Spleen (tissue), 11 donors: ENCODE measurements around the gene KIT. TPM values are rescaled to one million over a fixed set of nuclear protein-coding genes. Genes with fewer than 3 reads are reported as not detected.

Experiments
- DNase-seq: peaks from one replicate; pipeline ENCODE4 v3.0.0-alpha.2; 2020
- H3K27ac ChIP-seq, 8 donors: fragments of 200-600 bp; sonication (generic) in 7 of 8; 1 replicate in 4 of 8; 2 replicates in 4 of 8; pipeline versions ENCODE4 v1.5.0 to v1.8.0; 2016 to 2021; ENCODE audit warnings: inconsistent platforms in 4 of 8, mild to moderate bottlenecking in 4 of 8, moderate library complexity in 1 of 8
- H3K27me3 ChIP-seq, 7 donors: fragments of 200-600 bp; sonication (generic) in 6 of 7; replicated peaks in 1 of 7; 1 replicate in 4 of 7; 2 replicates in 3 of 7; pipeline versions ENCODE4 v1.5.0 to v1.8.0; 2016 to 2021; ENCODE audit warnings: inconsistent platforms in 3 of 7, mild to moderate bottlenecking in 1 of 7
- H3K36me3 ChIP-seq, 6 donors: fragments of 200-600 bp; sonication (generic) in 5 of 6; 1 replicate in 4 of 6; 2 replicates in 2 of 6; pipeline versions ENCODE4 v1.5.0 to v1.8.0; 2016 to 2021; ENCODE audit warnings: inconsistent platforms in 2 of 6
- H3K4me1 ChIP-seq, 6 donors: fragments of 200-600 bp; sonication (generic) in 5 of 6; 1 replicate in 3 of 6; 2 replicates in 3 of 6; pipeline versions ENCODE4 v1.5.0 to v1.8.0; 2016 to 2021; ENCODE audit warnings: inconsistent platforms in 3 of 6
- H3K4me3 ChIP-seq, 8 donors: fragments of 200-600 bp; sonication (generic) in 7 of 8; 1 replicate in 4 of 8; 2 replicates in 4 of 8; pipeline versions ENCODE4 v1.5.0 to v1.8.0; 2016 to 2021; ENCODE audit warnings: inconsistent platforms in 4 of 8, mild to moderate bottlenecking in 4 of 8, moderate library complexity in 2 of 8
- H3K9me3 ChIP-seq, 8 donors: fragments of 200-600 bp; sonication (generic) in 7 of 8; 1 replicate in 4 of 8; 2 replicates in 4 of 8; pipeline versions ENCODE4 v1.5.0 to v1.8.0; 2016 to 2021; ENCODE audit warnings: inconsistent platforms in 4 of 8
- POLR2A ChIP-seq, 3 donors: fragments of 450-650 bp; IDR thresholded peaks; one replicate each; pipeline ENCODE4 v1.5.1; 2017; ENCODE audit warnings: antibody characterized with exemption in 3 of 3, mild to moderate bottlenecking in 1 of 3
- POLR2AphosphoS5 ChIP-seq, 3 donors: sonication (generic); formaldehyde crosslinking; IDR thresholded peaks; one replicate each; pipeline ENCODE4 v1.5.1; 2017; ENCODE audit warnings: antibody characterized with exemption in 3 of 3
- WGBS, 5 donors: extraction: QIAGEN DNeasy Blood & Tissue Kit in 3 of 5; methylation state at CpG; one replicate each; pipeline versions ENCODE4 v1.1.5 to v1.1.7; 2013 to 2018; 5-methylcytosine and 5-hydroxymethylcytosine counted together
- intact Hi-C: fragments of 100-400 bp; cut with DNase I; formaldehyde crosslinking; loops from one replicate; pipeline ENCODE4 v1.15.0; 2023; ENCODE audit warnings: low total_unique reads
- polyA plus RNA-seq, 3 donors: library from polyadenylated mRNA; stranded (reverse); fragments of 200-250 nt; gene quantifications; one replicate each; pipeline ENCODE4 v1.2.1, GENCODE V29; 2013
- total RNA-seq, 7 donors: library from RNA; depleted of rRNA in 3 of 7; stranded (reverse); fragments of >200 nt in 3 of 7; fragmentation: NEBNext Ultra II Directional in 4 of 7; extraction: Animal tissue kit (Norgen Biotek cat#: 25700) in 4 of 7; gene quantifications; one replicate each; pipeline versions ENCODE4 v1.1.0 to v1.2.1, GENCODE V29; 2016 to 2021
- TF ChIP-seq, protein P1 (sequence below), 11 experiments: fragments of 200-600 bp in 7 of 11; fragments of 450-650 bp in 4 of 11; sonication (generic) in 4 of 11; IDR thresholded peaks in 8 of 11; conservative IDR thresholded peaks in 3 of 11; 1 replicate in 7 of 11; 2 replicates in 4 of 11; pipeline versions ENCODE4 v1.4.0 to v1.8.0; 2016 to 2021; ENCODE audit warnings: antibody characterized with exemption in 11 of 11, inconsistent platforms in 4 of 11, mild to moderate bottlenecking in 1 of 11
- donor health status: healthy with polysubstance abuse.
- donor health status: DM: no; HTN: no; CAD: no; lungs with moderate emphysema.
- donor health status: DM: no; HTN: no; CAD: no.
- donor health status: Bipolar disorder and iron deficiency.
- donor health status: healthy.
- donor health status: DM: no; HTN: no; CAD: no.
- donor health status: DM: yes; HTN: yes; CAD: no.

The KIT gene
- total and polyA plus RNA-seq, 10 donors: 0.24 to 16.8 (median 3.2) TPM

DNA sequence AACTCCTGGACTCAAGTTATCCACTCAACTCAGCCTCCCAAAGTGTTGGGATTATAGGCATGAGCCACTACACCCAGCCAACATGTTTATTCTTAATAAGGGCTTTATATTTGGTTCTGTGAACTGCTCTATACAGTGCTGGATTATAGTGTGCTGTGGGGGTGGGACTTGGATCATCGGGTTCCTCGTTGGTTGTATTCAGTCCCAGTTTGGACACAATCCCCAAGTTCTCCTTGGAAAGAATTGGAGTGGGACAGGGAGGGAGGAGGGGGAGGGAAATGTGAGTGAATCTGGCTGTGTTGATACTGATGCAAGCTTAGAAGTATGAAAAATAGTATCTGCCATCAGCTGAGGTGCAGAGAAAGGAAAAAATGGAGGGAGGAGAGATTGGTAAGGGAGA lies 121.3 kb downstream of the KIT start:
- Histone ChIP-seq H3K4me1 (peaks cover 0 to 5% (median 2%) of the 10 kb centered on the region in 6 donors), H3K4me3 (no peak overlapping the region), H3K27ac (no peak overlapping the region), H3K36me3 (no peaks in the 10 kb centered on the region), H3K27me3 (no peaks in the 10 kb centered on the region), H3K9me3 (no peaks in the 10 kb centered on the region)
- no peak for DNase-seq
- intact Hi-C loops: no loop called here
- TF ChIP-seq, protein P1, sequence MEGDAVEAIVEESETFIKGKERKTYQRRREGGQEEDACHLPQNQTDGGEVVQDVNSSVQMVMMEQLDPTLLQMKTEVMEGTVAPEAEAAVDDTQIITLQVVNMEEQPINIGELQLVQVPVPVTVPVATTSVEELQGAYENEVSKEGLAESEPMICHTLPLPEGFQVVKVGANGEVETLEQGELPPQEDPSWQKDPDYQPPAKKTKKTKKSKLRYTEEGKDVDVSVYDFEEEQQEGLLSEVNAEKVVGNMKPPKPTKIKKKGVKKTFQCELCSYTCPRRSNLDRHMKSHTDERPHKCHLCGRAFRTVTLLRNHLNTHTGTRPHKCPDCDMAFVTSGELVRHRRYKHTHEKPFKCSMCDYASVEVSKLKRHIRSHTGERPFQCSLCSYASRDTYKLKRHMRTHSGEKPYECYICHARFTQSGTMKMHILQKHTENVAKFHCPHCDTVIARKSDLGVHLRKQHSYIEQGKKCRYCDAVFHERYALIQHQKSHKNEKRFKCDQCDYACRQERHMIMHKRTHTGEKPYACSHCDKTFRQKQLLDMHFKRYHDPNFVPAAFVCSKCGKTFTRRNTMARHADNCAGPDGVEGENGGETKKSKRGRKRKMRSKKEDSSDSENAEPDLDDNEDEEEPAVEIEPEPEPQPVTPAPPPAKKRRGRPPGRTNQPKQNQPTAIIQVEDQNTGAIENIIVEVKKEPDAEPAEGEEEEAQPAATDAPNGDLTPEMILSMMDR (IDR thresholded peaks at IDR 0.05 in 8 of 11, conservative IDR thresholded peaks at IDR 0.05 in 3 of 11): no peak
- TF ChIP-seq POLR2AphosphoS5 (IDR thresholded peaks at IDR 0.05) (no peak), POLR2A (IDR thresholded peaks at IDR 0.05) (no peak)
- WGBS, 5 donors: 74 to 84% (median 83%) methylated on average over 2 of the region's 2 CpGs

DNA sequence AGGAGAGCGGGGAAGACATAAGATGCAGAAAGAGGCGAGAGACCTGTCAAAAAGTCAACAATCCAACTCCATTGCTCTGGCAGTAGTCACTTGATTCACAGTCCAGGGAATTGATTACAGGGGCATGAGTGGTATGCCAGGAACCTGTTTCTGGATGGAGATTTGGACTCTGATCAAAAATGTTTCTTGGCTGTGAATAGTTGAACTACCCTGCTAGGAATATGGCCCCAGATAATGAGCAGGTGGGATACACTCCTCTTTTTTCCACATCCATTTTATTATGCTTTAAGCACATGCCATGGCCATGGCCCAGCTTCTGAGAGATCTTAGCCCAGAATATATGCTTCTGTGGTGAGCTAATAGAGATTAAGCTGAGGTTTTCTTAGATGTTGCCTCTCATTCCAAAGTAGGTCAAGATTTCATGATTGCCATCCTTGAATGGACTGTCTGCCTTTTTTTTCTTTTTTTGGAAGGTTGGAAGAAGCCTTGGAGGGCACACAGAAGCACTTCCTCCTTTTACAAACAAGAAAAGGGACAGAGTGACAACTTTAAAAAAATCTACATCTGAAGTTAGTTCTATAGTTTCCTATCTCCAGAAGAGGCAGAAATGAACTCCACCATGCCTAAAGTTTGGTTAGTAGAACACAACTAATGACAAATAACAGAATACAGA lies 121.9 kb downstream of the KIT start:
- DNase-seq: no peak
- H3K9me3 ChIP-seq: no peaks in the 10 kb centered on the region
- peaks cover 0 to 11% (median 2%) of the 10 kb centered on the region in 6 donors for H3K4me1 ChIP-seq
- intact Hi-C loops: no loop called here
- H3K27ac ChIP-seq: peak overlapping the region in 3 of 8 donors; percentile 7 to 33 (median 32)
- no peaks in the 10 kb centered on the region for H3K36me3 ChIP-seq
- no peak for TF ChIP-seq POLR2AphosphoS5 (IDR thresholded peaks at IDR 0.05)
- TF ChIP-seq, protein P1 (IDR thresholded peaks at IDR 0.05 in 8 of 11, conservative IDR thresholded peaks at IDR 0.05 in 3 of 11): no peak
- no peak for TF ChIP-seq POLR2A (IDR thresholded peaks at IDR 0.05)
- H3K4me3 ChIP-seq: no peak overlapping the region
- H3K27me3 ChIP-seq: no peaks in the 10 kb centered on the region
- WGBS, 5 donors: 88 to 100% (median 97%) methylated on average over 2 of the region's 2 CpGs

DNA sequence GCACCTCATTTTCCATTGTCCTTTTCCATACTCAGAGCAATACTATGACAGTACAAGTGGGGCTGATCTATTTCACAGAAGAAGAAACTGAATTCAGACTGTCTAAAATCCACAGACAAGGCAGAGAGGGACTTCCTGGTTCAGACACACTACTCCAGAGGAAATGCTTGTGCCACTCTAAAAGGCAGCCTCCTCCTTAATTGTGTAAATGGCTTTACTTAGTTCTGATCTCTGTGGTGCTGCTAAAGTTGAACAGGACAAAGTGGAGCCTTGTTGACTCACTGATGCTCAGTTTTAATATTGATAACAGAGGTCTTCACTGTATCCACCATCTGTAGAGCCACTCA lies 122.4 kb downstream of the KIT start:
- H3K9me3 ChIP-seq: no peaks in the 10 kb centered on the region
- no peaks in the 10 kb centered on the region for H3K36me3 ChIP-seq
- intact Hi-C loops: no loop called here
- TF ChIP-seq POLR2AphosphoS5 (IDR thresholded peaks at IDR 0.05) (no peak), POLR2A (IDR thresholded peaks at IDR 0.05) (no peak)
- TF ChIP-seq, protein P1 (IDR thresholded peaks at IDR 0.05 in 8 of 11, conservative IDR thresholded peaks at IDR 0.05 in 3 of 11): no peak
- H3K4me3 ChIP-seq: no peak overlapping the region
- peak overlapping the region in 3 of 8 donors; percentile 7 to 33 (median 32) for H3K27ac ChIP-seq
- DNase-seq: no peak
- no peaks in the 10 kb centered on the region for H3K27me3 ChIP-seq
- peaks cover 0 to 15% (median 2%) of the 10 kb centered on the region in 6 donors for H3K4me1 ChIP-seq

DNA sequence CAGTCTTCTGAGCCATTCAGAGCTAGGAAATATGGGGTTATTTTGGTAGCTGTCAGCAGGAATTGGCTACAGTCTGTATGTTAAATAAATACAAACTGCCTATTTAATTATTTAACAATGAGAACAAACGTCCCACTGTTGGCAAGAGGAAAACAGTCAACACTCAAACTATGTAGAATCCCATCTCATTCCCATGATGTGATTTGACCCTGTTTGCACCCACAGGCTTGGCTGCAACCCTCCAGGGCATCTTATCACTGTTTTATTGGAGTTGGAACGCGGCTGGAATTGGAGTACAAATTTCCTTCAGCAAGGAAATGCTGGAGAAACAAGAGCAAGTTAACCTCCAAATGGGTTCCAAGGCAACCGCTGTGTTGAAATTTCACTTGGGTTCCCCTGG lies 124.0 kb downstream of the KIT start:
- intact Hi-C loops: no loop called here

More for the DNA sequence above, 124.0 kb downstream of the KIT start:
- no peak for DNase-seq
- no peaks in the 10 kb centered on the region for H3K36me3 ChIP-seq
- H3K27ac ChIP-seq: no peak overlapping the region
- H3K4me1 ChIP-seq: peaks cover 0 to 15% (median 2%) of the 10 kb centered on the region in 6 donors
- TF ChIP-seq POLR2AphosphoS5 (IDR thresholded peaks at IDR 0.05) (no peak), POLR2A (IDR thresholded peaks at IDR 0.05) (no peak)
- TF ChIP-seq, protein P1 (IDR thresholded peaks at IDR 0.05 in 8 of 11, conservative IDR thresholded peaks at IDR 0.05 in 3 of 11): no peak
- H3K4me3 ChIP-seq: no peak overlapping the region
- H3K9me3 ChIP-seq: no peaks in the 10 kb centered on the region
- no peaks in the 10 kb centered on the region for H3K27me3 ChIP-seq
- WGBS, 5 donors: 66 to 85% (median 72%) methylated on average over 4 of the region's 4 CpGs
